ENCODE data around the gene C11orf86. TPM values are rescaled to one million over a fixed set of nuclear protein-coding genes. Genes with fewer than 3 reads are reported as not detected.

C11orf86 gene
- total and polyA plus RNA-seq, 7 donors, result 0.04 to 0.10 TPM; not detected in 5

- DNase-seq, result peak; percentile 54 to 62
- Histone ChIP-seq H3K27me3 (ENCODE audit: insufficient read depth in 3 of 3, low read length in 2 of 3) (no peaks in the 10 kb centered on the region), H3K27ac (peak overlapping the region; percentile 78), H3K4me3 (no peak overlapping the region), H3K9me3 (no peaks in the 10 kb centered on the region), H3K4me1 (peaks cover 10% of the 10 kb centered on the region), H3K36me3 (ENCODE audit: insufficient read depth in 1 of 2, low read depth in 1 of 2) (peaks cover 0 to 25% of the 10 kb centered on the region in 2 donors)
- 19 to 32% (median 19%) methylated on average over 8 of the region's 8 CpGs for WGBS, 3 donors
- ATAC-seq, result peak; percentile 85 to 94 (median 91)
- no peak for TF ChIP-seq CTCF (IDR thresholded peaks at IDR 0.05)
- intact Hi-C loops (cut with DNase I), result no loop called here
Measured at GRCh38 chr11:66950112-66950535, 25.0 kb upstream of the C11orf86 start.

DNA sequence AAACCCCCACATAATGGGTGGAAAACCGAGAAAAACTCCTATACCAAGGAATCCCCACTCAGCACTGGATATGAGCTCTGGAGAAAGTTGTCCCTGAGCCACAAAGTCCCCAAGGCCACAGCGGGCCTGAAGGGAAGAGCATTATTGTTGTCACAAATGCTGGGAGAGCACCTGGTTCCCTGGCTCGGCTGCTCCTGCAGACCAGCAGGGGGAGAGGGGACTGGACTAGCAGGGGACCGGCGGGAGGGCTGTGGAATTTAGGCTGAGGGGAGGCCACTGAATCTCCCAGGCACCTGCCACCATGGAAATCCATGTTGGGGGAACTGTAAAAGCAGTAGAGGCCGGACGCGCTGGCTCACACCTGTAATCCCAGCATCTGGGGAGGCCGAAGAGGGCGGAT lies 24.0 kb upstream of the C11orf86 start:
- 88 to 91% (median 90%) methylated on average over 10 of the region's 10 CpGs for WGBS, 3 donors
- Histone ChIP-seq H3K27me3 (ENCODE audit: insufficient read depth in 3 of 3, low read length in 2 of 3) (no peaks in the 10 kb centered on the region), H3K9me3 (no peaks in the 10 kb centered on the region), H3K36me3 (ENCODE audit: insufficient read depth in 1 of 2, low read depth in 1 of 2) (peaks cover 0 to 25% of the 10 kb centered on the region in 2 donors), H3K27ac (peak overlapping the region; percentile 78), H3K4me3 (no peak overlapping the region), H3K4me1 (peaks cover 10% of the 10 kb centered on the region)
- ATAC-seq (no peak), DNase-seq (no peak)
- intact Hi-C loops (cut with DNase I), result no loop called here
- TF ChIP-seq CTCF (IDR thresholded peaks at IDR 0.05), result no peak

DNA sequence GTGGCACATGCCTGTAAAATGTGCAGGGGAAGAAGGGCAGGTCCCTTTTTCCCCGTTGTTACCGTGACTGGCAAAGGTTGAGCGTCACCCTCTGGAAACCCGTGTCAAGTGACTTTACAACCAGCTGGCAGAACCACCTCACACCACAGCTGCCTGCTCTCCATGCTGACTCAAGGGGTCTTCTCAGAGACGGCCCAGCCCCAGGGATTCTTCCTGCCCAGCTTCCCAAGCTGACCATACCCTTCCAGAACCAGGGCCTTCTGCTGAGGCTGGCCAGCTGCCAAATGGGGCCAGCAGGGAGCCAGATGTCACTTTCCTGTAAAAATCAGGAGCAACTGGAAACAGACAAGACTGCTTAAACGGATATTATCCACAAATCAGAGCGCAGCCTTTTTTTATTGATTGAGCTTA lies 23.2 kb upstream of the C11orf86 start:
- H3K4me1 ChIP-seq, result peaks cover 10% of the 10 kb centered on the region
- H3K36me3 ChIP-seq (ENCODE audit: insufficient read depth in 1 of 2, low read depth in 1 of 2), result peaks cover 0 to 19% of the 10 kb centered on the region in 2 donors
- H3K27me3 ChIP-seq (ENCODE audit: insufficient read depth in 3 of 3, low read length in 2 of 3), result no peaks in the 10 kb centered on the region
- intact Hi-C loops (cut with DNase I), result loop anchor here in 1 of 2 donors (2.0 kb wide), 1 partner anchor 59 kb away; no protein-coding TSS in a partner anchor
- no peaks in the 10 kb centered on the region for H3K9me3 ChIP-seq
- 24 to 45% (median 27%) methylated on average over 7 of the region's 7 CpGs for WGBS, 3 donors
- H3K4me3 ChIP-seq, result no peak overlapping the region
- ATAC-seq, result peak; percentile 48 to 64 (median 58)
- DNase-seq, result no peak
- no peak for TF ChIP-seq CTCF (IDR thresholded peaks at IDR 0.05)
- peak overlapping the region; percentile 47 for H3K27ac ChIP-seq

GRCh38 chr11:66953081-66953833 lies 21.8 kb upstream of the C11orf86 start:
- no peak for ATAC-seq
- 83 to 86% (median 84%) methylated on average over 13 of the region's 13 CpGs for WGBS, 3 donors
- no peak overlapping the region for H3K4me3 ChIP-seq

More at GRCh38 chr11:66953081-66953833, 21.8 kb upstream of the C11orf86 start:
- Histone ChIP-seq H3K27me3 (ENCODE audit: insufficient read depth in 3 of 3, low read length in 2 of 3) (no peaks in the 10 kb centered on the region), H3K27ac (no peak overlapping the region), H3K4me1 (peaks cover 18% of the 10 kb centered on the region), H3K36me3 (ENCODE audit: insufficient read depth in 1 of 2, low read depth in 1 of 2) (peaks cover 0 to 9% of the 10 kb centered on the region in 2 donors), H3K9me3 (no peaks in the 10 kb centered on the region)
- no peak for TF ChIP-seq CTCF (IDR thresholded peaks at IDR 0.05)
- no peak for DNase-seq
- intact Hi-C loops (cut with DNase I), result loop anchor here in 1 of 2 donors (2.0 kb wide), 1 partner anchor 60 kb away; no protein-coding TSS in a partner anchor
